CD14-positive monocyte (primary cell): ENCODE measurements around the gene ECHDC3. TPM values are rescaled to one million over a fixed set of nuclear protein-coding genes. Genes with fewer than 3 reads are reported as not detected.

Experiments used
- DNase-seq, 3 donors: peaks; one replicate each; pipeline ENCODE4 v3.0.0-alpha.2; 2011 to 2022
- H2AFZ ChIP-seq: 2 replicates; pipeline ENCODE4 v1.6.0; 2012; ENCODE audit warnings: mild to moderate bottlenecking, low read depth, low read length, inconsistent platforms; ENCODE audit not compliant: insufficient read depth, poor library complexity, severe bottlenecking
- H3K27ac ChIP-seq, 2 donors: 1 replicate in 1 of 2; 2 replicates in 1 of 2; pipeline ENCODE4 v1.5.1; 2012 to 2013; ENCODE audit warnings: low read length in 2 of 2, control low read depth in 1 of 2, inconsistent platforms in 1 of 2, low read depth in 1 of 2, mild to moderate bottlenecking in 1 of 2
- H3K27me3 ChIP-seq, 2 donors: one replicate each; pipeline versions ENCODE4 v1.6.0 to v1.6.1; 2011 to 2013; ENCODE audit warnings: low read length in 2 of 2; ENCODE audit not compliant: control insufficient read depth in 2 of 2, insufficient read depth in 2 of 2
- H3K36me3 ChIP-seq, 2 donors: replicated peaks in 1 of 2; 1 replicate in 1 of 2; 2 replicates in 1 of 2; pipeline versions ENCODE4 v1.5.1 to v1.6.1; 2012 to 2013; ENCODE audit warnings: low read length in 2 of 2, control low read depth in 1 of 2, inconsistent platforms in 1 of 2, mild to moderate bottlenecking in 1 of 2; ENCODE audit not compliant: insufficient read depth in 2 of 2, control insufficient read depth in 1 of 2
- H3K4me1 ChIP-seq, 2 donors: 1 replicate in 1 of 2; 2 replicates in 1 of 2; pipeline versions ENCODE4 v1.5.1 to v1.6.1; 2012 to 2013; ENCODE audit warnings: low read length in 2 of 2, control low read depth in 1 of 2, inconsistent platforms in 1 of 2, mild to moderate bottlenecking in 1 of 2, moderate library complexity in 1 of 2; ENCODE audit not compliant: insufficient read depth in 2 of 2, control insufficient read depth in 1 of 2
- H3K4me2 ChIP-seq: replicated peaks from 2 replicates; pipeline ENCODE3; 2012; ENCODE audit warnings: low read length, moderate library complexity, mild to moderate bottlenecking; ENCODE audit not compliant: poor library complexity, severe bottlenecking; ENCODE audit errors: extremely low read depth
- H3K4me3 ChIP-seq, 3 experiments: fragments of 200-600 bp in 1 of 3; sonication (generic) in 1 of 3; replicated peaks in 1 of 3; 1 replicate in 2 of 3; 2 replicates in 1 of 3; pipeline ENCODE4 v1.5.1; 2011 to 2013; ENCODE audit warnings: low read length in 3 of 3, mild to moderate bottlenecking in 3 of 3, control low read depth in 2 of 3, low read depth in 2 of 3, inconsistent platforms in 1 of 3, moderate library complexity in 1 of 3
- H3K79me2 ChIP-seq: 2 replicates; pipeline ENCODE4 v1.6.0; 2012; ENCODE audit warnings: mild to moderate bottlenecking, control low read depth, inconsistent platforms, low read length, moderate library complexity; ENCODE audit not compliant: insufficient read depth
- H3K9ac ChIP-seq: 2 replicates; pipeline ENCODE4 v1.6.0; 2017; ENCODE audit warnings: low read length, mild to moderate bottlenecking; ENCODE audit not compliant: insufficient read depth, poor library complexity, severe bottlenecking
- H3K9me3 ChIP-seq, 2 donors: replicated peaks in 1 of 2; 1 replicate in 1 of 2; 2 replicates in 1 of 2; pipeline versions ENCODE4 v1.5.1 to v1.6.1; 2012 to 2013; ENCODE audit warnings: low read length in 2 of 2, control low read depth in 1 of 2; ENCODE audit not compliant: control insufficient read depth in 1 of 2, insufficient read depth in 1 of 2
- H4K20me1 ChIP-seq: 2 replicates; pipeline ENCODE4 v1.6.0; 2012; ENCODE audit warnings: mild to moderate bottlenecking, low read length, control low read depth, moderate library complexity; ENCODE audit not compliant: insufficient read depth
- H3K27ac Mint-ChIP-seq, 7 donors: one replicate each; pipeline ENCODE4 v1.8.0; 2020; ENCODE audit warnings: mild to moderate bottlenecking in 7 of 7, mixed read lengths in 7 of 7, moderate library complexity in 6 of 7, inconsistent platforms in 2 of 7
- H3K27me3 Mint-ChIP-seq, 3 donors: one replicate each; pipeline ENCODE4 v1.8.0; 2021 to 2022; ENCODE audit warnings: low read depth in 3 of 3, mild to moderate bottlenecking in 3 of 3, mixed read lengths in 3 of 3, moderate library complexity in 3 of 3, inconsistent platforms in 1 of 3
- H3K36me3 Mint-ChIP-seq, 2 donors: one replicate each; pipeline ENCODE4 v1.8.0; 2020; ENCODE audit warnings: mixed read lengths in 2 of 2, inconsistent platforms in 1 of 2, mild to moderate bottlenecking in 1 of 2
- H3K4me1 Mint-ChIP-seq: one replicate; pipeline ENCODE4 v1.8.0; 2020; ENCODE audit warnings: mild to moderate bottlenecking, mixed read lengths
- H3K4me3 Mint-ChIP-seq, 2 donors: one replicate each; pipeline ENCODE4 v1.8.0; 2020; ENCODE audit warnings: mild to moderate bottlenecking in 2 of 2, mixed read lengths in 2 of 2, moderate library complexity in 1 of 2
- H3K9me3 Mint-ChIP-seq, 7 donors: one replicate each; pipeline ENCODE4 v1.8.0; 2020 to 2022; ENCODE audit warnings: mixed read lengths in 7 of 7, mild to moderate bottlenecking in 6 of 7, moderate library complexity in 6 of 7, inconsistent platforms in 2 of 7
- WGBS: methylation state at CpG from one replicate; pipeline ENCODE4 v1.1.5; 2013; ENCODE audit warnings: missing lambda C conversion rate; ENCODE audit not compliant: insufficient coverage; 5-methylcytosine and 5-hydroxymethylcytosine counted together
- intact Hi-C, 2 donors: fragments of 100-400 bp; cut with micrococcal nuclease; formaldehyde crosslinking; loops; one replicate each; pipeline versions ENCODE4 v1.15.0 to v1.15.1; 2023
- polyA plus RNA-seq, 3 donors: library from polyadenylated mRNA; depleted of rRNA in 1 of 3; unstranded in 2 of 3; stranded (reverse) in 1 of 3; fragments of 300-500 nt in 2 of 3; fragments of >200 nt in 1 of 3; fragmentation: Illumina TruSeq in 2 of 3; gene quantifications; 1 replicate in 2 of 3; 2 replicates in 1 of 3; pipeline ENCODE4 v1.2.3, GENCODE V29; 2012 to 2021
- TF ChIP-seq, protein P1 (sequence below): fragments of 200-600 bp; IDR thresholded peaks from one replicate; pipeline ENCODE4 v1.8.0; 2022; ENCODE audit warnings: antibody characterized with exemption, mild to moderate bottlenecking

ECHDC3 gene
- polyA plus RNA-seq, 3 donors = 9.2 to 10.6 (median 9.4) TPM

DNA sequence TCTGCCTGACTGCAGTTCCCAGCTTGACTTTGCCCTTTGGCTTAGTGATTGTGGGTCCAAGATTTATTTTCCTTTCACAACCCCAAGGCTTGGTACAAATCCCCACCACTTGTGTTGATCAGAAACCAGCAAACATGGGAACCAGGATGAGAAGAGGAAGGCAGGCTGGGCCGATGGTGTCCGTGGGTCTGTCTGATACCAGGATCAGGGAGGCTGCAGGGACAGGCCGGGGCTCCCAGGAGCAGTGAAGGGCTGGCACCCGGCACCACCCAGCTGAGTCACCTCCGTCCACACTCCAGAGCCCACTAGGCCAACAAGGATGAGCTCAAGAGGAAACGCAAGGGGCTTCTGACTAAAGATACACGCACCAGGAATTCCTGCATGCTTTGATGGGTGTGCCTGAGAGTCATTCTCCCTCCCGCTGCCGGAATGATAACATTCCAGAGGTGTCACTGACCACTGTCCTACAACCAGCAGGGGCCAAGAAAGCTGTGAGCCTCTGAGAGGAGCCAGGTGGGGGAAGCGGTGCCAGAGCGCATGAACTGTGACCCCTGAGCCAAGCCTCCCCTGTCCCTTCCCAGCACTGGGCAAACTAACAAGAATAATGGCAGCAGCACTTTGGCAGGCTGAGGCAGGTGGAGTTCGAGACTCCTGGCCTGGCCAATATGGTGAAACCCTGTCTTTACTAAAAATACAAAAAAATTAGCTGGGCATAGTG lies 51.7 kb downstream of the ECHDC3 start:
- Mint-ChIP-seq H3K4me3 (no peak overlapping the region), H3K9me3 (peaks cover 0 to 3% (median 0%) of the 10 kb centered on the region in 7 donors)
- H3K4me2 ChIP-seq = no peak overlapping the region

DNA sequence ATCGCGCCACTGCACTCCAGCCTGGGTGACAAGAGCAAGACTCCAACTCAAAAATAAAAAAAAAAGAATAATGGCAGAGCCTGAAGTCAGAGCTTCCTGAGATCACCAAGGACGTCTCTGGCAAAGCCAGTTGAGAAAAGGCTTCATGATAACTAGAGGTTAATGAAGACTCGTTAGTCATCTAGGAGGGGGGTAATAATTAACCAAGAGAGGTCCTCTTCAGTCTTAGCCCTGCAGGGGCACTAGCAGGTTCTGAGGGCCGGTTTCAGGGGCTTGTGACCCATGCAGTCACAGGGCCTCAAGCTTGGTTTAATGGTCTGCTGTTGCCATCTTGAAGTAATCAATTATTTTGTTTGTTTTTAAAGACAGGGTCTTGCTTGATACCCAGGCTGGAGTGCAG lies 52.4 kb downstream of the ECHDC3 start:
- no peak overlapping the region for H3K27ac ChIP-seq
- H3K4me3 ChIP-seq = no peak overlapping the region
- H4K20me1 ChIP-seq = no peaks in the 10 kb centered on the region
- intact Hi-C loops = no loop called here
- TF ChIP-seq, protein P1, sequence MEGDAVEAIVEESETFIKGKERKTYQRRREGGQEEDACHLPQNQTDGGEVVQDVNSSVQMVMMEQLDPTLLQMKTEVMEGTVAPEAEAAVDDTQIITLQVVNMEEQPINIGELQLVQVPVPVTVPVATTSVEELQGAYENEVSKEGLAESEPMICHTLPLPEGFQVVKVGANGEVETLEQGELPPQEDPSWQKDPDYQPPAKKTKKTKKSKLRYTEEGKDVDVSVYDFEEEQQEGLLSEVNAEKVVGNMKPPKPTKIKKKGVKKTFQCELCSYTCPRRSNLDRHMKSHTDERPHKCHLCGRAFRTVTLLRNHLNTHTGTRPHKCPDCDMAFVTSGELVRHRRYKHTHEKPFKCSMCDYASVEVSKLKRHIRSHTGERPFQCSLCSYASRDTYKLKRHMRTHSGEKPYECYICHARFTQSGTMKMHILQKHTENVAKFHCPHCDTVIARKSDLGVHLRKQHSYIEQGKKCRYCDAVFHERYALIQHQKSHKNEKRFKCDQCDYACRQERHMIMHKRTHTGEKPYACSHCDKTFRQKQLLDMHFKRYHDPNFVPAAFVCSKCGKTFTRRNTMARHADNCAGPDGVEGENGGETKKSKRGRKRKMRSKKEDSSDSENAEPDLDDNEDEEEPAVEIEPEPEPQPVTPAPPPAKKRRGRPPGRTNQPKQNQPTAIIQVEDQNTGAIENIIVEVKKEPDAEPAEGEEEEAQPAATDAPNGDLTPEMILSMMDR = no peak
- Mint-ChIP-seq H3K9me3 (peaks cover 0 to 3% (median 0%) of the 10 kb centered on the region in 7 donors), H3K27me3 (peaks cover 0 to 8% (median 4%) of the 10 kb centered on the region in 3 donors), H3K4me1 (peaks cover 10% of the 10 kb centered on the region), H3K4me3 (no peak overlapping the region), H3K36me3 (no peaks in the 10 kb centered on the region), H3K27ac (no peak overlapping the region)
- H3K9me3 ChIP-seq = no peaks in the 10 kb centered on the region
- no peak overlapping the region for H3K9ac ChIP-seq
- peaks cover 0 to 8% of the 10 kb centered on the region in 2 donors for H3K4me1 ChIP-seq
- WGBS = 100% methylated on average over 2 of the region's 5 CpGs
- no peaks in the 10 kb centered on the region for H3K79me2 ChIP-seq
- H3K4me2 ChIP-seq = no peak overlapping the region
- H2AFZ ChIP-seq = no peak overlapping the region
- H3K36me3 ChIP-seq = no peaks in the 10 kb centered on the region
- no peaks in the 10 kb centered on the region for H3K27me3 ChIP-seq
- DNase-seq = no peak

More for the DNA sequence above, 51.7 kb downstream of the ECHDC3 start:
- WGBS = 98% methylated on average over 6 of the region's 12 CpGs
- peaks cover 0 to 4% of the 10 kb centered on the region in 2 donors for H3K4me1 ChIP-seq
- TF ChIP-seq, protein P1 = no peak
- H3K27me3 Mint-ChIP-seq = peaks cover 0 to 8% (median 4%) of the 10 kb centered on the region in 3 donors
- H3K36me3 ChIP-seq = no peaks in the 10 kb centered on the region
- no peaks in the 10 kb centered on the region for H3K9me3 ChIP-seq
- H3K4me3 ChIP-seq = no peak overlapping the region
- no peak overlapping the region for H3K9ac ChIP-seq
- H3K4me1 Mint-ChIP-seq = peaks cover 10% of the 10 kb centered on the region
- H3K27ac ChIP-seq = no peak overlapping the region
- intact Hi-C loops = no loop called here
- DNase-seq = no peak
- no peaks in the 10 kb centered on the region for H3K79me2 ChIP-seq
- no peak overlapping the region for H2AFZ ChIP-seq
- H3K27me3 ChIP-seq = no peaks in the 10 kb centered on the region
- H3K27ac Mint-ChIP-seq = no peak overlapping the region
- H4K20me1 ChIP-seq = no peaks in the 10 kb centered on the region
- no peaks in the 10 kb centered on the region for H3K36me3 Mint-ChIP-seq
